ENCODE measurements around the gene POLR2A.

DNA sequence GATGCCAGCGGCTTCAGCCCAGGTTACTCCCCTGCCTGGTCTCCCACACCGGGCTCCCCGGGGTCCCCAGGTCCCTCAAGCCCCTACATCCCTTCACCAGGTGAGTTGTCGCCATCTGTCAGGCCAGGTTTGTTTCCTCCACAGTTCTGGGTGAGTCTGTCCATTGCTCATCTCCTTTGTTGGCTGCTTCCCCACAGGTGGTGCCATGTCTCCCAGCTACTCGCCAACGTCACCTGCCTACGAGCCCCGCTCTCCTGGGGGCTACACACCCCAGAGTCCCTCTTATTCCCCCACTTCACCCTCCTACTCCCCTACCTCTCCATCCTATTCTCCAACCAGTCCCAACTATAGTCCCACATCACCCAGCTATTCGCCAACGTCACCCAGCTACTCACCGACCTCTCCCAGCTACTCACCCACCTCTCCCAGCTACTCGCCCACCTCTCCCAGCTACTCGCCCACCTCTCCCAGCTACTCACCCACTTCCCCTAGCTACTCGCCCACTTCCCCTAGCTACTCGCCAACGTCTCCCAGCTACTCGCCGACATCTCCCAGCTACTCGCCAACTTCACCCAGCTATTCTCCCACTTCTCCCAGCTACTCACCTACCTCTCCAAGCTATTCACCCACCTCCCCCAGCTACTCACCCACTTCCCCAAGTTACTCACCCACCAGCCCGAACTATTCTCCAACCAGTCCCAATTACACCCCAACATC lies 28.8 kb downstream of the POLR2A start:
- TF ChIP-seq, protein P1, sequence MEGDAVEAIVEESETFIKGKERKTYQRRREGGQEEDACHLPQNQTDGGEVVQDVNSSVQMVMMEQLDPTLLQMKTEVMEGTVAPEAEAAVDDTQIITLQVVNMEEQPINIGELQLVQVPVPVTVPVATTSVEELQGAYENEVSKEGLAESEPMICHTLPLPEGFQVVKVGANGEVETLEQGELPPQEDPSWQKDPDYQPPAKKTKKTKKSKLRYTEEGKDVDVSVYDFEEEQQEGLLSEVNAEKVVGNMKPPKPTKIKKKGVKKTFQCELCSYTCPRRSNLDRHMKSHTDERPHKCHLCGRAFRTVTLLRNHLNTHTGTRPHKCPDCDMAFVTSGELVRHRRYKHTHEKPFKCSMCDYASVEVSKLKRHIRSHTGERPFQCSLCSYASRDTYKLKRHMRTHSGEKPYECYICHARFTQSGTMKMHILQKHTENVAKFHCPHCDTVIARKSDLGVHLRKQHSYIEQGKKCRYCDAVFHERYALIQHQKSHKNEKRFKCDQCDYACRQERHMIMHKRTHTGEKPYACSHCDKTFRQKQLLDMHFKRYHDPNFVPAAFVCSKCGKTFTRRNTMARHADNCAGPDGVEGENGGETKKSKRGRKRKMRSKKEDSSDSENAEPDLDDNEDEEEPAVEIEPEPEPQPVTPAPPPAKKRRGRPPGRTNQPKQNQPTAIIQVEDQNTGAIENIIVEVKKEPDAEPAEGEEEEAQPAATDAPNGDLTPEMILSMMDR (IDR thresholded peaks at IDR 0.05): no peak
- TF ChIP-seq EP300 (IDR thresholded peaks at IDR 0.05): no peak

All from ovary (tissue), 3 donors.